Lung (tissue), 4 donors: ENCODE results near the gene CYB561A3. TPM values are rescaled to one million over a fixed set of nuclear protein-coding genes. Genes with fewer than 3 reads are reported as not detected.

Experiments
- polyA plus RNA-seq, 2 donors: library from polyadenylated mRNA; stranded (reverse); fragments of 200-250 nt; gene quantifications; one replicate each; pipeline ENCODE4 v1.2.1, GENCODE V29; 2013
- total RNA-seq, 2 donors: library from RNA; depleted of rRNA in 1 of 2; stranded (reverse); fragments of >200 nt in 1 of 2; gene quantifications; one replicate each; pipeline ENCODE4 v1.2.1, GENCODE V29; 2014 to 2021
- donor health status: Bipolar disorder and iron deficiency.
- donor health status: healthy.
- donor health status: DM: yes; HTN: yes; CAD: no.

CYB561A3 gene
- total and polyA plus RNA-seq, 4 donors = 20.8 to 51.3 (median 36.4) TPM

Other genes with a start within 250 kb of the CYB561A3 start
- gene VPS37C, start 200.5 kb downstream of the CYB561A3 start, total RNA-seq = 10 to 100 TPM; 14.8 to 35.8 TPM
- gene VPS37C, start 200.5 kb downstream of the CYB561A3 start, polyA plus RNA-seq = 10 to 100 TPM; 20.7 to 23.9 TPM
- not detected for gene PGA3, start 158.4 kb downstream of the CYB561A3 start, total RNA-seq
- gene PGA3, start 158.4 kb downstream of the CYB561A3 start, polyA plus RNA-seq = under 1 TPM; 0.20 to 0.50 TPM
- 1 to 10 TPM; 1.6 to 1.8 TPM for gene PGA4, start 139.5 kb downstream of the CYB561A3 start, total RNA-seq
- gene PGA4, start 139.5 kb downstream of the CYB561A3 start, polyA plus RNA-seq = 1 to 10 TPM in 1 of 2 donors, not detected in 1; 1.8 TPM
- gene PGA5, start 120.7 kb downstream of the CYB561A3 start, total RNA-seq = under 1 TPM in 1 of 2 donors, not detected in 1; 0.55 TPM
- gene PGA5, start 120.7 kb downstream of the CYB561A3 start, polyA plus RNA-seq = under 1 TPM; 0.08 to 0.09 TPM
- 1 to 10 TPM in 1 of 2 donors, under 1 TPM in 1; 0.65 to 1.2 TPM for gene VWCE, start 66.6 kb downstream of the CYB561A3 start, total RNA-seq
- under 1 TPM; 0.13 to 0.55 TPM for gene VWCE, start 66.6 kb downstream of the CYB561A3 start, polyA plus RNA-seq
- gene DDB1, start 28.8 kb downstream of the CYB561A3 start, total RNA-seq = 100 to 1,000 TPM; 141 to 184 TPM
- 100 to 1,000 TPM in 1 of 2 donors, 10 to 100 TPM in 1; 88.5 to 101 TPM for gene DDB1, start 28.8 kb downstream of the CYB561A3 start, polyA plus RNA-seq
- gene TKFC, start 28.7 kb downstream of the CYB561A3 start, total RNA-seq = 10 to 100 TPM; 35.2 to 69.2 TPM
- gene TKFC, start 28.7 kb downstream of the CYB561A3 start, polyA plus RNA-seq = 10 to 100 TPM; 35.0 to 44.4 TPM
- gene TMEM138, start 492 bp upstream of the CYB561A3 start, total RNA-seq = 10 to 100 TPM; 24.6 to 53.0 TPM
- gene TMEM138, start 492 bp upstream of the CYB561A3 start, polyA plus RNA-seq = 10 to 100 TPM; 46.2 to 64.4 TPM
- gene TMEM216, start 30.7 kb upstream of the CYB561A3 start, total RNA-seq = 10 to 100 TPM in 1 of 2 donors, 1 to 10 TPM in 1; 9.9 to 16.4 TPM
- 10 to 100 TPM; 17.6 to 19.9 TPM for gene TMEM216, start 30.7 kb upstream of the CYB561A3 start, polyA plus RNA-seq
- 10 to 100 TPM; 58.6 to 64.7 TPM for gene CPSF7, start 68.1 kb upstream of the CYB561A3 start, total RNA-seq
- 10 to 100 TPM; 34.8 to 46.3 TPM for gene CPSF7, start 68.1 kb upstream of the CYB561A3 start, polyA plus RNA-seq
- 10 to 100 TPM; 39.6 to 41.2 TPM for gene SDHAF2, start 68.2 kb upstream of the CYB561A3 start, total RNA-seq
- 10 to 100 TPM; 46.6 to 53.4 TPM for gene SDHAF2, start 68.2 kb upstream of the CYB561A3 start, polyA plus RNA-seq
- 10 to 100 TPM in 1 of 2 donors, 1 to 10 TPM in 1; 9.2 to 29.3 TPM for gene LRRC10B, start 146.9 kb upstream of the CYB561A3 start, total RNA-seq
- 10 to 100 TPM in 1 of 2 donors, 1 to 10 TPM in 1; 9.3 to 13.8 TPM for gene LRRC10B, start 146.9 kb upstream of the CYB561A3 start, polyA plus RNA-seq
- 1 to 10 TPM; 2.8 to 4.8 TPM for gene SYT7, start 219.2 kb upstream of the CYB561A3 start, total RNA-seq
- 10 to 100 TPM in 1 of 2 donors, 1 to 10 TPM in 1; 1.7 to 10.6 TPM for gene SYT7, start 219.2 kb upstream of the CYB561A3 start, polyA plus RNA-seq